ENCODE data around the gene DOCK8. TPM values are rescaled to one million over a fixed set of nuclear protein-coding genes. Genes with fewer than 3 reads are reported as not detected.

DOCK8 gene
- total and polyA plus RNA-seq, 3 donors from 2014 or later, result 46.7 to 63.9 (median 51.4) TPM

GRCh38 chr9:292915-293314 lies 78.2 kb downstream of the DOCK8 start:
- 66 to 72% methylated on average over 1 of the region's 1 CpG for WGBS, 2 donors
- no peak for DNase-seq
- Histone ChIP-seq H3K4me3 (no peak overlapping the region), H3K36me3 (ENCODE audit: low read depth, missing control alignments) (no peaks in the 10 kb centered on the region), H3K27ac (no peak overlapping the region), H3K9me3 (no peaks in the 10 kb centered on the region), H3K27me3 (no peaks in the 10 kb centered on the region), H3K4me1 (peaks cover 11% of the 10 kb centered on the region)
- intact Hi-C loops (cut with DNase I; ENCODE audit: low total_unique reads), result no loop called here
- TF ChIP-seq POLR2A (IDR thresholded peaks at IDR 0.05), result no peak
- TF ChIP-seq, protein P1, sequence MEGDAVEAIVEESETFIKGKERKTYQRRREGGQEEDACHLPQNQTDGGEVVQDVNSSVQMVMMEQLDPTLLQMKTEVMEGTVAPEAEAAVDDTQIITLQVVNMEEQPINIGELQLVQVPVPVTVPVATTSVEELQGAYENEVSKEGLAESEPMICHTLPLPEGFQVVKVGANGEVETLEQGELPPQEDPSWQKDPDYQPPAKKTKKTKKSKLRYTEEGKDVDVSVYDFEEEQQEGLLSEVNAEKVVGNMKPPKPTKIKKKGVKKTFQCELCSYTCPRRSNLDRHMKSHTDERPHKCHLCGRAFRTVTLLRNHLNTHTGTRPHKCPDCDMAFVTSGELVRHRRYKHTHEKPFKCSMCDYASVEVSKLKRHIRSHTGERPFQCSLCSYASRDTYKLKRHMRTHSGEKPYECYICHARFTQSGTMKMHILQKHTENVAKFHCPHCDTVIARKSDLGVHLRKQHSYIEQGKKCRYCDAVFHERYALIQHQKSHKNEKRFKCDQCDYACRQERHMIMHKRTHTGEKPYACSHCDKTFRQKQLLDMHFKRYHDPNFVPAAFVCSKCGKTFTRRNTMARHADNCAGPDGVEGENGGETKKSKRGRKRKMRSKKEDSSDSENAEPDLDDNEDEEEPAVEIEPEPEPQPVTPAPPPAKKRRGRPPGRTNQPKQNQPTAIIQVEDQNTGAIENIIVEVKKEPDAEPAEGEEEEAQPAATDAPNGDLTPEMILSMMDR (IDR thresholded peaks at IDR 0.05), result no peak

DNA sequence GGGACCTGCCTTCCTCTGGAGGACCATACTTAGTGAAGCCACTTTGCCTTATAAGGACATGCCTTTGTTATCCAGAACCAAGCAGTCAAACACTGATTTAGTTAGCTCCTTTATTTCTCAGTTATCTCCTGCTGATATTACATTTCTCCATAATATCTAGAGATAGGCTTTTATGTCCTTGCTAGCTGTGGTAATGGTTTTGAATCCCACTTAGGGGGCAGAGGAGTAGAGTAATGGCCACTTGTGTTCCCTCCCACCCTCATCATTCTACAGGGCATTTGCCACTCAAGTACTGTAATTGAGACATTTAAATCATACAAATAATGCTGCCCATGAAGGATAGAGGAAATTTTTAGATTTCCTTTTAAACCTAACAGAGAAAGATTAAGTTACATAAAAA lies 80.9 kb downstream of the DOCK8 start:
- Histone ChIP-seq H3K27me3 (no peaks in the 10 kb centered on the region), H3K9me3 (no peaks in the 10 kb centered on the region), H3K36me3 (ENCODE audit: low read depth, missing control alignments) (no peaks in the 10 kb centered on the region), H3K27ac (no peak overlapping the region), H3K4me3 (no peak overlapping the region), H3K4me1 (peaks cover under 1% of the 10 kb centered on the region)
- no peak for DNase-seq
- intact Hi-C loops (cut with DNase I; ENCODE audit: low total_unique reads), result no loop called here
- TF ChIP-seq, protein P1 (IDR thresholded peaks at IDR 0.05), result no peak
- TF ChIP-seq POLR2A (IDR thresholded peaks at IDR 0.05), result no peak

GRCh38 chr9:296411-296810 lies 81.7 kb downstream of the DOCK8 start:
- TF ChIP-seq POLR2A (IDR thresholded peaks at IDR 0.05), result no peak
- TF ChIP-seq, protein P1 (IDR thresholded peaks at IDR 0.05), result no peak
- intact Hi-C loops (cut with DNase I; ENCODE audit: low total_unique reads), result no loop called here

DNA sequence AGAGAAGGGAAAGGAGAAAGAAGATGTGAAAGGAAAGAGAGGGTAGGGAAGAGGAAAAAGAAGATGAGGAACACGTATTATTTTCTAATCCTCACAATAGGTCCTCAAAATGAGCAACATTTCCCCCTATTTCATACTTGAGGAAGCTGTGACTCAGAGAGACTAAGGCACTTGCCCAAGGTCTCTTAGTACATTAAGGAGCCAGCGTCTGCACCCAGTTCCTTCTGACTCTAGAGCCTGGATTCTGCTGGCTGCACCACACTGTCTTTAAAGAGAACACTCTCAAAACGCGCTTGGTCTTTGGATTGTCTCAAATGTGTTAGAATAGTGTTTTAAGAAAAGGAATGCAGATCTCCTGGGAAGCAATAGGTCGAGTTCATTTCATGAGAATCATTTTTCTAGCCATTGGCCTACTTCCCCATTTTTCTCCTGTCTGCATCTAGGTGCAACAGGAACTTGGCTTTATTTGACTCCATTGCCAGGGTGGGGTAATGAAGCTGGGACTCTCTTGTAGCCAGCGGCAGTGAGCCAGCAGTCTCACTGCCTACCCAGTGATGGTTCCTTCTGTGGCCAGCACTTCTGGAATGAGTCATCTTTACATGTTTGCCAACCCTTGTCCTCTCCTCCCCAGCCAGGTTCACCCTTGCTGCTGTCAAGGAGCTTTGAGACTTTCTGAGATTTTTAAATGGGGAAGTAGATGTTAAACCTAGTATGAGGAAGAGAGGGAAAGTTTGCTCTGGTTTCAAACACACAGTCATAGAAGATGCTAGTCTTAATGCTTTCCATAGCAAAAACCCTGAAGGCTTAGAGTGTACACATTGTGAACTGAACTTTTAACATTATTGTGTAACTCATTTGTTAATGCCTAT lies 82.7 kb downstream of the DOCK8 start:
- 50 to 52% methylated on average over 6 of the region's 6 CpGs for WGBS, 2 donors
- intact Hi-C loops (cut with DNase I; ENCODE audit: low total_unique reads), result no loop called here
- DNase-seq, result no peak

More at GRCh38 chr9:296411-296810, 81.7 kb downstream of the DOCK8 start:
- Histone ChIP-seq H3K36me3 (ENCODE audit: low read depth, missing control alignments) (no peaks in the 10 kb centered on the region), H3K4me1 (no peaks in the 10 kb centered on the region), H3K9me3 (no peaks in the 10 kb centered on the region), H3K4me3 (no peak overlapping the region), H3K27ac (no peak overlapping the region), H3K27me3 (no peaks in the 10 kb centered on the region)
- WGBS, 2 donors, result 87 to 97% methylated on average over 3 of the region's 3 CpGs
- no peak for DNase-seq

More for the DNA sequence above, 82.7 kb downstream of the DOCK8 start:
- no peak for TF ChIP-seq POLR2A (IDR thresholded peaks at IDR 0.05)
- TF ChIP-seq, protein P1 (IDR thresholded peaks at IDR 0.05), result no peak
- no peak overlapping the region for H3K4me3 ChIP-seq
- H3K27ac ChIP-seq, result no peak overlapping the region
- H3K9me3 ChIP-seq, result no peaks in the 10 kb centered on the region
- H3K36me3 ChIP-seq (ENCODE audit: low read depth, missing control alignments), result no peaks in the 10 kb centered on the region
- H3K27me3 ChIP-seq, result no peaks in the 10 kb centered on the region
- H3K4me1 ChIP-seq, result no peaks in the 10 kb centered on the region
